K562 (cell line): Measurements from ENCODE around the gene NAV2. TPM values are rescaled to one million over a fixed set of nuclear protein-coding genes. Genes with fewer than 3 reads are reported as not detected.
A peak's percentile ranks its signal among the peaks of the same experiment; 100 is the strongest.

Experiments used
- BDP1 ChIP-seq: IDR thresholded peaks from 3 replicates; pipeline ENCODE4 v1.6.1; 2011; ENCODE audit not compliant: insufficient read length, insufficient read depth
- CBX5 ChIP-seq: IDR thresholded peaks from 2 replicates; pipeline ENCODE4 v1.6.1; 2014; ENCODE audit warnings: low read depth, borderline replicate concordance
- EHMT2 ChIP-seq: fragments of 450-650 bp; IDR thresholded peaks from 2 replicates; pipeline ENCODE4 v1.6.1; 2018; ENCODE audit warnings: antibody characterized with exemption
- FOXP1 ChIP-seq: sonication (generic); formaldehyde crosslinking; IDR thresholded peaks from 2 replicates; pipeline ENCODE4 v1.8.0; 2022; ENCODE audit warnings: mild to moderate bottlenecking, missing genetic modification reagents
- IRF1 ChIP-seq: sonication (generic); formaldehyde crosslinking; IDR thresholded peaks from 2 replicates; pipeline ENCODE4 v1.8.0; 2022; ENCODE audit warnings: missing genetic modification reagents, mild to moderate bottlenecking, borderline replicate concordance
- PHF21A ChIP-seq: fragments of 450-650 bp; IDR thresholded peaks from 2 replicates; pipeline ENCODE4 v1.6.1; 2017; ENCODE audit warnings: low read depth, borderline replicate concordance
- RB1 ChIP-seq: fragments of 450-650 bp; IDR thresholded peaks from 2 replicates; pipeline ENCODE4 v1.6.1; 2017; ENCODE audit warnings: low read depth, mild to moderate bottlenecking
- RUNX1 ChIP-seq: sonication (generic); IDR thresholded peaks from 2 replicates; pipeline ENCODE4 v1.6.1; 2016; ENCODE audit warnings: antibody characterized with exemption, low read depth
- SMARCE1 ChIP-seq: fragments of 450-650 bp; IDR thresholded peaks from 2 replicates; pipeline ENCODE4 v1.7.1; 2016; ENCODE audit warnings: mild to moderate bottlenecking
- SNIP1 ChIP-seq: fragments of 450-650 bp; IDR thresholded peaks from 2 replicates; pipeline ENCODE4 v1.7.1; 2017; ENCODE audit warnings: low read depth, mild to moderate bottlenecking
- SREBF1 ChIP-seq: fragments of 150-350 bp; IDR thresholded peaks from 2 replicates; pipeline ENCODE4 v1.6.1; 2014; ENCODE audit warnings: antibody characterized with exemption, low read depth, low read length, borderline replicate concordance
- STAT6 ChIP-seq: sonication (generic); formaldehyde crosslinking; IDR thresholded peaks from 2 replicates; pipeline ENCODE4 v1.8.1; 2023; ENCODE audit warnings: mild to moderate bottlenecking, missing genetic modification reagents
- TRIM24 ChIP-seq, 2 experiments: fragments of 450-650 bp; IDR thresholded peaks; 2 replicates each; pipeline ENCODE4 v1.6.1; 2016
- ZFP36 ChIP-seq: fragments of 150-350 bp; IDR thresholded peaks from 2 replicates; pipeline ENCODE4 v1.6.1; 2018; ENCODE audit warnings: low read length, low read depth; ENCODE audit not compliant: partially characterized antibody
- ZNF449 ChIP-seq: fragments of 250-450 bp; sonication (Bioruptor Pico); IDR thresholded peaks from 2 replicates; pipeline ENCODE4 v1.8.0; 2022; ENCODE audit warnings: moderate library complexity, mild to moderate bottlenecking, inconsistent platforms
- ZNF586 ChIP-seq: fragments of 450-650 bp; formaldehyde crosslinking; conservative IDR thresholded peaks from 2 replicates; pipeline ENCODE4 v1.4.0; 2020; ENCODE audit warnings: mild to moderate bottlenecking, moderate library complexity
- polyA plus RNA-seq, 8 experiments: library from polyadenylated mRNA; depleted of rRNA in 4 of 8; stranded (reverse) in 5 of 8; unstranded in 3 of 8; fragments of >200 nt; fragmentation: Nextera tagmentation in 2 of 8; fragmentation: Illumina TruSeq in 1 of 8; extraction: Ambion mirVana in 2 of 8; extraction: Trizol in 1 of 8; gene quantifications; 2 replicates each; pipeline versions ENCODE4 v1.2.1 to v1.2.3, GENCODE V29; 2011 to 2014; ENCODE audit warnings: inconsistent platforms in 1 of 8, missing spikeins in 1 of 8
- total RNA-seq, 7 experiments: library from RNA; depleted of rRNA in 6 of 7; stranded (reverse); fragments of >200 nt in 6 of 7; fragmentation: Illumina TruSeq in 2 of 7; extraction: Trizol in 2 of 7; gene quantifications; 2 replicates each; pipeline versions ENCODE4 v1.2.1 to v1.2.3, GENCODE V29; 2011 to 2021; ENCODE audit warnings: low replicate concordance in 1 of 7
- TF ChIP-seq, protein P1 (sequence below): fragments of 250-450 bp; sonication (Bioruptor Pico); IDR thresholded peaks from 2 replicates; pipeline ENCODE4 v1.4.0; 2020; ENCODE audit warnings: mild to moderate bottlenecking, moderate library complexity
- TF ChIP-seq, protein P2 (sequence below): fragments of 250-450 bp; sonication (Bioruptor Pico); IDR thresholded peaks from 2 replicates; pipeline ENCODE4 v1.5.1; 2021; ENCODE audit warnings: mild to moderate bottlenecking

Gene NAV2
- total and polyA plus RNA-seq, 9 of the 15 experiments (the other 6 are each of a cell fraction or from before 2014, with no cell fraction given) = 0.03 to 0.35 (median 0.05) TPM

GRCh38 chr11:19978668-19979518 lies 266.3 kb downstream of the NAV2 start (continued):
- TF ChIP-seq ZNF449 (peak; percentile 84), STAT6 (CRISPR knock-in tag) (no peak), ZNF586 (CRISPR knock-in tag) (peak; percentile 80; the same call in 1 of the 2 replicates), RB1 (no peak), IRF1 (no peak), PHF21A (no peak), BDP1 (no peak), RUNX1 (no peak), SNIP1 (no peak), SMARCE1 (peak; percentile 72; the same call in 1 of the 2 replicates), ZFP36 (no peak), TRIM24 (IDR thresholded peaks at IDR 0.05) (peak; percentile 91 to 92; a peak in 3 of 4 replicates), FOXP1 (CRISPR knock-in tag) (no peak), CBX5 (no peak), SREBF1 (no peak), EHMT2 (no peak)
- TF ChIP-seq, protein P1, sequence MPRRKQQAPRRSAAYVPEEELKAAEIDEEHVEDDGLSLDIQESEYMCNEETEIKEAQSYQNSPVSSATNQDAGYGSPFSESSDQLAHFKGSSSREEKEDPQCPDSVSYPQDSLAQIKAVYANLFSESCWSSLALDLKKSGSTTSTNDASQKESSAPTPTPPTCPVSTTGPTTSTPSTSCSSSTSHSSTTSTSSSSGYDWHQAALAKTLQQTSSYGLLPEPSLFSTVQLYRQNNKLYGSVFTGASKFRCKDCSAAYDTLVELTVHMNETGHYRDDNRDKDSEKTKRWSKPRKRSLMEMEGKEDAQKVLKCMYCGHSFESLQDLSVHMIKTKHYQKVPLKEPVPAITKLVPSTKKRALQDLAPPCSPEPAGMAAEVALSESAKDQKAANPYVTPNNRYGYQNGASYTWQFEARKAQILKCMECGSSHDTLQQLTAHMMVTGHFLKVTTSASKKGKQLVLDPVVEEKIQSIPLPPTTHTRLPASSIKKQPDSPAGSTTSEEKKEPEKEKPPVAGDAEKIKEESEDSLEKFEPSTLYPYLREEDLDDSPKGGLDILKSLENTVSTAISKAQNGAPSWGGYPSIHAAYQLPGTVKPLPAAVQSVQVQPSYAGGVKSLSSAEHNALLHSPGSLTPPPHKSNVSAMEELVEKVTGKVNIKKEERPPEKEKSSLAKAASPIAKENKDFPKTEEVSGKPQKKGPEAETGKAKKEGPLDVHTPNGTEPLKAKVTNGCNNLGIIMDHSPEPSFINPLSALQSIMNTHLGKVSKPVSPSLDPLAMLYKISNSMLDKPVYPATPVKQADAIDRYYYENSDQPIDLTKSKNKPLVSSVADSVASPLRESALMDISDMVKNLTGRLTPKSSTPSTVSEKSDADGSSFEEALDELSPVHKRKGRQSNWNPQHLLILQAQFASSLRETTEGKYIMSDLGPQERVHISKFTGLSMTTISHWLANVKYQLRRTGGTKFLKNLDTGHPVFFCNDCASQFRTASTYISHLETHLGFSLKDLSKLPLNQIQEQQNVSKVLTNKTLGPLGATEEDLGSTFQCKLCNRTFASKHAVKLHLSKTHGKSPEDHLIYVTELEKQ = peak; percentile 85; the same call in 1 of the 2 replicates
- TF ChIP-seq, protein P2, sequence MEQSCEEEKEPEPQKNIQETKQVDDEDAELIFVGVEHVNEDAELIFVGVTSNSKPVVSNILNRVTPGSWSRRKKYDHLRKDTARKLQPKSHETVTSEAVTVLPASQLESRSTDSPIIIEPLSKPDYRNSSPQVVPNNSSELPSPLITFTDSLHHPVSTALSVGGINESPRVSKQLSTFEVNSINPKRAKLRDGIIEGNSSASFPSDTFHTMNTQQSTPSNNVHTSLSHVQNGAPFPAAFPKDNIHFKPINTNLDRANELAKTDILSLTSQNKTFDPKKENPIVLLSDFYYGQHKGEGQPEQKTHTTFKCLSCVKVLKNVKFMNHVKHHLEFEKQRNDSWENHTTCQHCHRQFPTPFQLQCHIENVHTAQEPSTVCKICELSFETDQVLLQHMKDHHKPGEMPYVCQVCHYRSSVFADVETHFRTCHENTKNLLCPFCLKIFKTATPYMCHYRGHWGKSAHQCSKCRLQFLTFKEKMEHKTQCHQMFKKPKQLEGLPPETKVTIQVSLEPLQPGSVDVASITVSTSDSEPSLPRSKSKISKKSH (CRISPR knock-in tag) = no peak
